Measurements from ENCODE around the gene GRAMD2B. TPM values are rescaled to one million over a fixed set of nuclear protein-coding genes. Genes with fewer than 3 reads are reported as not detected.

GRAMD2B gene
- total RNA-seq, 1 experiment from 2014 or later, result 4.1 TPM

GRCh38 chr5:126452477-126452876, 29.3 kb downstream of the GRAMD2B start:
- CTCF ChIA-PET, result no interaction called here
- Histone ChIP-seq H3K4me3 (ENCODE audit: low read depth in 2 of 2, low read length in 2 of 2) (no peak overlapping the region), H3K27me3 (ENCODE audit: control insufficient read depth, insufficient read depth, low read length) (no peaks in the 10 kb centered on the region), H3K27ac (ENCODE audit: low read length) (no peak overlapping the region), H3K36me3 (ENCODE audit: control insufficient read depth, insufficient read depth, low read length) (no peaks in the 10 kb centered on the region), H3K9me3 (ENCODE audit: control insufficient read depth, insufficient read depth, low read depth, low read length) (no peaks in the 10 kb centered on the region), H3K4me1 (ENCODE audit: control insufficient read depth, insufficient read depth, low read length) (no peaks in the 10 kb centered on the region)
- POLR2A ChIA-PET, result no interaction called here
- BruUV-seq (replicated peaks), result no TSS peak
- in situ Hi-C loops (cut with HindIII; ENCODE audit: low pct_unique_long_range_greater_than_20kb, low sequenced_read_pairs) (no loop called here), intact Hi-C loops (cut with micrococcal nuclease; ENCODE audit: unreplicated experiment) (no loop called here)
- ATAC-seq (no peak), DNase-seq (ENCODE audit: low read depth, low spot score) (no peak)
- TF ChIP-seq TCF7L2 (IDR thresholded peaks at IDR 0.05; ENCODE audit: low read depth, low read length) (no peak), POLR2AphosphoS5 (IDR thresholded peaks at IDR 0.05; ENCODE audit: low read depth, low read length) (no peak), SIN3A (IDR thresholded peaks at IDR 0.05; ENCODE audit: borderline replicate concordance, insufficient read depth, low read depth, low read length) (no peak)

- POLR2A ChIA-PET, result no interaction called here
- intact Hi-C loops (cut with micrococcal nuclease; ENCODE audit: unreplicated experiment) (no loop called here), in situ Hi-C loops (cut with HindIII; ENCODE audit: low pct_unique_long_range_greater_than_20kb, low sequenced_read_pairs) (no loop called here)
- no peak for TF ChIP-seq REST (IDR thresholded peaks at IDR 0.05; ENCODE audit: insufficient read depth in 1 of 2, low read depth in 2 of 2, low read length in 1 of 2)
- TF ChIP-seq POLR2AphosphoS5 (IDR thresholded peaks at IDR 0.05; ENCODE audit: low read depth, low read length), result no peak
- no peak for TF ChIP-seq CTCF (IDR thresholded peaks at IDR 0.05)
- no peak for TF ChIP-seq TCF7L2 (IDR thresholded peaks at IDR 0.05; ENCODE audit: low read depth, low read length)
- no peak for TF ChIP-seq SIN3A (IDR thresholded peaks at IDR 0.05; ENCODE audit: borderline replicate concordance, insufficient read depth, low read depth, low read length)
- Histone ChIP-seq H3K9me3 (ENCODE audit: control insufficient read depth, insufficient read depth, low read depth, low read length) (no peaks in the 10 kb centered on the region), H3K4me1 (ENCODE audit: control insufficient read depth, insufficient read depth, low read length) (no peaks in the 10 kb centered on the region), H3K36me3 (ENCODE audit: control insufficient read depth, insufficient read depth, low read length) (no peaks in the 10 kb centered on the region), H3K27me3 (ENCODE audit: control insufficient read depth, insufficient read depth, low read length) (no peaks in the 10 kb centered on the region), H3K4me3 (ENCODE audit: low read depth in 2 of 2, low read length in 2 of 2) (no peak overlapping the region), H3K27ac (ENCODE audit: low read length) (no peak overlapping the region)
- no peak for ATAC-seq
- CTCF ChIA-PET, result no interaction called here
- DNase-seq (ENCODE audit: low read depth, low spot score), result no peak
- no TSS peak for BruUV-seq (replicated peaks)
Measured at GRCh38 chr5:126454081-126454480, 30.9 kb downstream of the GRAMD2B start.

GRCh38 chr5:126454535-126454934, 31.3 kb downstream of the GRAMD2B start:
- intact Hi-C loops (cut with micrococcal nuclease; ENCODE audit: unreplicated experiment) (no loop called here), in situ Hi-C loops (cut with HindIII; ENCODE audit: low pct_unique_long_range_greater_than_20kb, low sequenced_read_pairs) (no loop called here)
- Histone ChIP-seq H3K36me3 (ENCODE audit: control insufficient read depth, insufficient read depth, low read length) (no peaks in the 10 kb centered on the region), H3K27ac (ENCODE audit: low read length) (no peak overlapping the region), H3K4me1 (ENCODE audit: control insufficient read depth, insufficient read depth, low read length) (no peaks in the 10 kb centered on the region), H3K9me3 (ENCODE audit: control insufficient read depth, insufficient read depth, low read depth, low read length) (no peaks in the 10 kb centered on the region), H3K4me3 (ENCODE audit: low read depth in 2 of 2, low read length in 2 of 2) (no peak overlapping the region), H3K27me3 (ENCODE audit: control insufficient read depth, insufficient read depth, low read length) (no peaks in the 10 kb centered on the region)
- ChIA-PET POLR2A (no interaction called here), CTCF (no interaction called here)
- no peak for ATAC-seq
- TF ChIP-seq TCF7L2 (IDR thresholded peaks at IDR 0.05; ENCODE audit: low read depth, low read length) (no peak), POLR2AphosphoS5 (IDR thresholded peaks at IDR 0.05; ENCODE audit: low read depth, low read length) (no peak), SIN3A (IDR thresholded peaks at IDR 0.05; ENCODE audit: borderline replicate concordance, insufficient read depth, low read depth, low read length) (no peak), CTCF (IDR thresholded peaks at IDR 0.05) (no peak)
- DNase-seq (ENCODE audit: low read depth, low spot score), result no peak
- BruUV-seq (replicated peaks), result no TSS peak
